ENCODE data around the gene GPR31. TPM values are rescaled to one million over a fixed set of nuclear protein-coding genes. Genes with fewer than 3 reads are reported as not detected.

Gene GPR31
- total RNA-seq, 1 experiment from 2014 or later = not detected

DNA sequence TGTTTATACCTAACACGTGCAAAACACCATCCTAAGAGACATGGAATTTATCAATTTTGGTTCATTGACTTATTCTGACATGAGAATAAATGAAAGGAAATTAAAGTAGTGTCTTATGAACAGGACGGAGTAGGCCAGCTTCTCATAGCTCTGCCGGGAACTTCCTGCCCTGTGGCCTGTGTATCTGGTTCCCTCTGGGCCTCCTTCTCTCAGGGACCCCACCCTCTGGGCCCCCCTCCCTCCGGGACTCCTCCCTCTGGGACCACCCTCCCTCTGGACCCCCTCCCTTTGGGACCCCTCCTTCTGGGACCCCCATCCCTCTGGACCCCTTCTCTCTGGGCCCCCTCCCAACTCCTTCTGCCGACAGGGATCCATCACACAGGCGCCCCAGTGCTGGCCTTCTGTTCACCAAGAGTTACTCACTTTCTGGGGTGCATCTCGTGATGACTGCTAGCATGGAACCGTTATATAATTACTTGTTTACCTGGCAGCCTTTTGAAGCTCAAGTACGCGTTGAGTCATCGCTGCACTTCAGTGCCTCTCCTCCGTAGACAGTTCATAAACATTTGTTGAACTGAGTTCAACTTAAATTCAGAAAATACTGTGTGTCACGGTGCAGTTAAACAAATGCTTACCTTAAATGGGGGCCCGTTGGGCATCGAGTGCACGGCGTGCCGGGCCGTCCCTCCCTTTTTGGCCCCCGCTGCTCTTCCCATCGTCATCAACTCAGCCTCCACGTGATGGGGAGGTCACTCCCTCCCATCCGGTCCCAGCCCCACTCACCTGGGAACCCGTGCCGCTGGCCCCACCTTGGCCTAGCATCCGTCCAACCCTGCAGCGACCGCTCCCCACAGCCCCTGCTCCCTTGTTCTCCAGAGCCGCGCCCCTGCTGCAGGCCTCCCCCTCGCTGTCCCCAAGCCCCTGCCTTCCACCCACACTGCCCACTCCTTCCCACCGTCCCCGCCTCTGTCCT is 26.8 kb downstream of the GPR31 start:
- Histone ChIP-seq H4K20me1 (ENCODE audit: control insufficient read depth, insufficient read depth, insufficient read length) (no peaks in the 10 kb centered on the region), H3K18ac (ENCODE audit: insufficient read length, low read depth, low read length) (no peak overlapping the region), H2BK15ac (ENCODE audit: low read depth, low read length) (no peak overlapping the region), H3K9me3 (ENCODE audit: control insufficient read depth, low read depth, low read length) (no peaks in the 10 kb centered on the region), H3K79me2 (ENCODE audit: insufficient read depth, low read length) (no peaks in the 10 kb centered on the region), H3K27ac (ENCODE audit: insufficient read length, low read depth, low read length) (no peak overlapping the region), H3K9ac (ENCODE audit: extremely low read depth, insufficient read length, low read length) (no peak overlapping the region), H4K8ac (replicated peaks; ENCODE audit: insufficient read length, low read depth, low read length) (no peak overlapping the region), H2AK5ac (ENCODE audit: insufficient read length, low read length) (no peak overlapping the region), H3K14ac (ENCODE audit: insufficient read depth, low read length) (no peak overlapping the region), H2BK120ac (ENCODE audit: low read depth, low read length, poor library complexity, severe bottlenecking) (no peak overlapping the region), H2AFZ (ENCODE audit: low read length) (no peak overlapping the region), H3K27me3 (ENCODE audit: insufficient read depth, low read length) (no peaks in the 10 kb centered on the region), H2BK20ac (ENCODE audit: low read depth, low read length, poor library complexity, severe bottlenecking) (no peak overlapping the region), H4K5ac (ENCODE audit: insufficient read length, low read depth, low read length) (no peak overlapping the region), H3K4me1 (ENCODE audit: insufficient read depth, low read length) (no peaks in the 10 kb centered on the region), H3K23ac (ENCODE audit: insufficient read length, low read depth, low read length) (no peak overlapping the region), H3K23me2 (ENCODE audit: insufficient read length, low read depth, low read length, poor library complexity, severe bottlenecking) (no peaks in the 10 kb centered on the region), H3K79me1 (ENCODE audit: insufficient read depth, low read depth, low read length, poor library complexity, severe bottlenecking) (no peaks in the 10 kb centered on the region), H3K4ac (ENCODE audit: low read depth, low read length) (no peak overlapping the region), H3T11ph (ENCODE audit: low read length) (no peak overlapping the region), H2BK12ac (ENCODE audit: insufficient read length, low read depth, low read length) (no peak overlapping the region), H2BK5ac (ENCODE audit: insufficient read length, low read length) (no peak overlapping the region), H3K56ac (ENCODE audit: insufficient read length, low read depth, low read length) (no peak overlapping the region), H3K4me2 (ENCODE audit: insufficient read depth, insufficient read length, low read length) (no peak overlapping the region), H4K91ac (ENCODE audit: insufficient read length, low read depth, low read length) (no peak overlapping the region)
- Mint-ChIP-seq H3K4me3 (no peak overlapping the region), H3K36me3 (ENCODE audit: insufficient read depth in 1 of 3, low read depth in 3 of 3) (no peaks in the 10 kb centered on the region), H3K9me3 (no peaks in the 10 kb centered on the region; a peak in 1 of 5 replicates), H3K27ac (no peak overlapping the region), H3K4me1 (peaks cover 0 to 9% of the 10 kb centered on the region in 2 experiments; a peak in 2 of 4 replicates), H3K27me3 (ENCODE audit: low read depth) (peaks cover 1% of the 10 kb centered on the region)
- no peak for DNase-seq
- WGBS (ENCODE audit: extremely low coverage, insufficient read length, low lambda C conversion rate) = no CpG with 5 or more reads among the region's 33 CpGs
- TF ChIP-seq, protein P1, sequence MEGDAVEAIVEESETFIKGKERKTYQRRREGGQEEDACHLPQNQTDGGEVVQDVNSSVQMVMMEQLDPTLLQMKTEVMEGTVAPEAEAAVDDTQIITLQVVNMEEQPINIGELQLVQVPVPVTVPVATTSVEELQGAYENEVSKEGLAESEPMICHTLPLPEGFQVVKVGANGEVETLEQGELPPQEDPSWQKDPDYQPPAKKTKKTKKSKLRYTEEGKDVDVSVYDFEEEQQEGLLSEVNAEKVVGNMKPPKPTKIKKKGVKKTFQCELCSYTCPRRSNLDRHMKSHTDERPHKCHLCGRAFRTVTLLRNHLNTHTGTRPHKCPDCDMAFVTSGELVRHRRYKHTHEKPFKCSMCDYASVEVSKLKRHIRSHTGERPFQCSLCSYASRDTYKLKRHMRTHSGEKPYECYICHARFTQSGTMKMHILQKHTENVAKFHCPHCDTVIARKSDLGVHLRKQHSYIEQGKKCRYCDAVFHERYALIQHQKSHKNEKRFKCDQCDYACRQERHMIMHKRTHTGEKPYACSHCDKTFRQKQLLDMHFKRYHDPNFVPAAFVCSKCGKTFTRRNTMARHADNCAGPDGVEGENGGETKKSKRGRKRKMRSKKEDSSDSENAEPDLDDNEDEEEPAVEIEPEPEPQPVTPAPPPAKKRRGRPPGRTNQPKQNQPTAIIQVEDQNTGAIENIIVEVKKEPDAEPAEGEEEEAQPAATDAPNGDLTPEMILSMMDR (conservative IDR thresholded peaks at IDR 0.05) = no peak

Measured in H9 (cell line).